Kidney (tissue), 14 donors: ENCODE measurements around the gene KPNA3. TPM values are rescaled to one million over a fixed set of nuclear protein-coding genes. Genes with fewer than 3 reads are reported as not detected.
A peak's percentile ranks its signal among the peaks of the same experiment; 100 is the strongest.
"Not testable (repeated sequence)": the region's sequence is repeated elsewhere in the genome, so short reads cannot be mapped to it uniquely, and the experiment has no call there.

Experiments used
- DNase-seq, 5 donors: peaks; one replicate each; pipeline ENCODE4 v3.0.0-alpha.2; 2013 to 2020
- FAIRE-seq: peaks from 2 replicates; lab custom pipeline; 2012; peaks lifted over from hg19 to GRCh38; lab: Jason Lieb, UNC
- H3K27ac ChIP-seq, 2 donors: one replicate each; pipeline ENCODE4 v1.7.0; 2013; ENCODE audit warnings: low read depth in 2 of 2, low read length in 2 of 2, inconsistent platforms in 1 of 2
- H3K27me3 ChIP-seq: one replicate; pipeline ENCODE4 v1.7.1; 2013; ENCODE audit warnings: low read length, inconsistent platforms; ENCODE audit not compliant: control insufficient read depth, insufficient read depth
- H3K36me3 ChIP-seq, 3 donors: one replicate each; pipeline versions ENCODE4 v1.7.0 to v1.7.1; 2013; ENCODE audit warnings: low read length in 3 of 3, control low read depth in 1 of 3, inconsistent platforms in 1 of 3; ENCODE audit not compliant: insufficient read depth in 3 of 3, control insufficient read depth in 2 of 3
- H3K4me1 ChIP-seq, 3 donors: one replicate each; pipeline versions ENCODE4 v1.7.0 to v1.7.1; 2013; ENCODE audit warnings: low read length in 3 of 3, inconsistent platforms in 1 of 3, low read depth in 1 of 3; ENCODE audit not compliant: control insufficient read depth in 2 of 3, insufficient read depth in 2 of 3
- H3K4me3 ChIP-seq, 3 donors: one replicate each; pipeline versions ENCODE4 v1.7.0 to v1.8.1; 2013; ENCODE audit warnings: low read length in 3 of 3, control low read depth in 1 of 3, inconsistent platforms in 1 of 3
- H3K9ac ChIP-seq, 3 donors: one replicate each; pipeline versions ENCODE4 v1.7.0 to v1.7.1; 2013; ENCODE audit warnings: low read length in 3 of 3, control low read depth in 1 of 3, inconsistent platforms in 1 of 3
- H3K9me3 ChIP-seq, 3 donors: one replicate each; pipeline versions ENCODE4 v1.7.0 to v1.7.1; 2013; ENCODE audit warnings: low read length in 3 of 3, control low read depth in 1 of 3, inconsistent platforms in 1 of 3; ENCODE audit not compliant: control insufficient read depth in 2 of 3, insufficient read depth in 1 of 3
- CTCF ChIP-seq: IDR thresholded peaks from 3 replicates; pipeline ENCODE4 v1.5.1; 2012; ENCODE audit warnings: mild to moderate bottlenecking, moderate library complexity, borderline replicate concordance; ENCODE audit not compliant: insufficient read depth; ENCODE audit errors: extremely low read depth
- intact Hi-C: fragments of 100-400 bp; cut with DNase I; formaldehyde crosslinking; loops from one replicate; pipeline ENCODE4 v1.11.1; 2022
- polyA plus RNA-seq: library from polyadenylated mRNA; stranded (reverse); fragments of 350-450 nt; fragmentation: Illumina TruSeq; extraction: RNeasy Lipid Tissue Mini Kit (QIAGEN cat#74804); gene quantifications from one replicate; pipeline ENCODE4 v1.2.3, GENCODE V29; 2014; ENCODE audit warnings: low read depth, low replicate concordance; ENCODE audit not compliant: insufficient read depth
- total RNA-seq: library from RNA; stranded (reverse); fragmentation: NEBNext Ultra II Directional; extraction: Animal tissue kit (Norgen Biotek cat#: 25700); gene quantifications from one replicate; pipeline ENCODE4 v1.2.1, GENCODE V29; 2021
- donor health status: control.
- donor health status: control.
- donor health status: control.
- donor health status: control.
- donor health status: control.
- donor health status: DM: yes; HTN: yes; CAD: no.
- donor health status: Normal renal cell carcinoma (clear cell type).

The KPNA3 gene
- total and polyA plus RNA-seq, 2 donors from 2014 or later: 9.4 to 22.3 TPM

- H3K27ac ChIP-seq: no peak overlapping the region
- FAIRE-seq: no peak
- no peak overlapping the region for H3K4me3 ChIP-seq
- TF ChIP-seq CTCF: no peak
- H3K9ac ChIP-seq: no peak overlapping the region
- no peaks in the 10 kb centered on the region for H3K27me3 ChIP-seq
- H3K9me3 ChIP-seq: no peaks in the 10 kb centered on the region
- DNase-seq: no peak
- H3K4me1 ChIP-seq: no peaks in the 10 kb centered on the region
- no peaks in the 10 kb centered on the region for H3K36me3 ChIP-seq
- intact Hi-C loops: no loop called here
These were observed 13.6 kb upstream of the KPNA3 start for GRCh38 chr13:49806126-49806536.

GRCh38 chr13:49803047-49803446 lies 10.6 kb upstream of the KPNA3 start:
- DNase-seq, H3K9ac ChIP-seq, H3K4me3 ChIP-seq, H3K27me3 ChIP-seq, FAIRE-seq, H3K36me3 ChIP-seq, H3K4me1 ChIP-seq, intact Hi-C loops, H3K27ac ChIP-seq, H3K9me3 ChIP-seq: not testable (repeated sequence)

GRCh38 chr13:49802426-49802825 lies 9.9 kb upstream of the KPNA3 start:
- no peak overlapping the region for H3K27ac ChIP-seq
- TF ChIP-seq CTCF: no peak
- no peak for FAIRE-seq
- H3K4me3 ChIP-seq: no peak overlapping the region
- no peaks in the 10 kb centered on the region for H3K36me3 ChIP-seq
- no peaks in the 10 kb centered on the region for H3K27me3 ChIP-seq
- DNase-seq: no peak
- H3K4me1 ChIP-seq: no peaks in the 10 kb centered on the region
- H3K9me3 ChIP-seq: no peaks in the 10 kb centered on the region
- intact Hi-C loops: no loop called here
- H3K9ac ChIP-seq: no peak overlapping the region

- peaks cover 0 to 9% (median 7%) of the 10 kb centered on the region in 3 donors for H3K4me1 ChIP-seq
- peak overlapping the region; percentile 82 to 95 (median 89) for H3K4me3 ChIP-seq
- H3K9ac ChIP-seq: peak overlapping the region; percentile 3 to 91 (median 87)
- H3K27me3 ChIP-seq: no peaks in the 10 kb centered on the region
- peak overlapping the region; percentile 82 to 89 for H3K27ac ChIP-seq
- H3K36me3 ChIP-seq: no peaks in the 10 kb centered on the region
- intact Hi-C loops: no loop called here
- H3K9me3 ChIP-seq: no peaks in the 10 kb centered on the region
- FAIRE-seq (no peak), DNase-seq (peak; percentile 64 to 89 (median 78))
- no peak for TF ChIP-seq CTCF
These were observed 552 bp downstream of the KPNA3 start for GRCh38 chr13:49791711-49792549.
